Muscle of back (tissue), 11 donors: Measurements from ENCODE around the gene FMN1. TPM values are rescaled to one million over a fixed set of nuclear protein-coding genes. Genes with fewer than 3 reads are reported as not detected.

ENCODE experiments used
- DNase-seq, 3 donors: peaks; one replicate each; pipeline versions ENCODE4 v3.0.0 to v3.0.0-alpha.2; 2013
- polyA plus RNA-seq, 10 donors: library from polyadenylated mRNA; unstranded; fragments of 120-200 nt; gene quantifications; one replicate each; pipeline ENCODE4 v1.2.1, GENCODE V29; 2013; ENCODE audit not compliant: insufficient read length in 10 of 10

FMN1 gene
- polyA plus RNA-seq, 10 donors = 1.5 to 4.5 (median 2.1) TPM

- DNase-seq = no peak
These were observed 179.9 kb downstream of the FMN1 start for GRCh38 chr15:33014586-33014985.

- no peak for DNase-seq
These were observed 180.6 kb downstream of the FMN1 start for GRCh38 chr15:33013827-33014445.

- DNase-seq = no peak
These were observed 182.5 kb downstream of the FMN1 start for GRCh38 chr15:33011976-33012375.

- no peak for DNase-seq
These were observed 184.9 kb downstream of the FMN1 start for GRCh38 chr15:33009603-33010002.

- peak in 1 of 3 donors; percentile 35 for DNase-seq
These were observed 185.5 kb downstream of the FMN1 start for GRCh38 chr15:33009026-33009425.

GRCh38 chr15:33008284-33008995 is 186.1 kb downstream of the FMN1 start:
- peak; percentile 68 to 83 (median 81) for DNase-seq

- peak in 1 of 3 donors; percentile 26 for DNase-seq
These were observed 187.1 kb downstream of the FMN1 start for GRCh38 chr15:33007303-33007855.

GRCh38 chr15:33005582-33005981 is 188.9 kb downstream of the FMN1 start:
- DNase-seq = no peak

GRCh38 chr15:33001926-33002325 is 192.6 kb downstream of the FMN1 start:
- no peak for DNase-seq

GRCh38 chr15:32998979-32999672 is 195.4 kb downstream of the FMN1 start:
- peak; percentile 61 to 87 (median 85) for DNase-seq

GRCh38 chr15:32998182-32998581 is 196.3 kb downstream of the FMN1 start:
- DNase-seq = no peak

- peak in 2 of 3 donors; percentile 42 to 65 for DNase-seq
These were observed 199.6 kb downstream of the FMN1 start for GRCh38 chr15:32994810-32995424.

GRCh38 chr15:32993285-32993684 is 201.2 kb downstream of the FMN1 start:
- no peak for DNase-seq

- DNase-seq = peak in 1 of 3 donors; percentile 49
These were observed 202.8 kb downstream of the FMN1 start for GRCh38 chr15:32991619-32992111.

- no peak for DNase-seq
These were observed 204.4 kb downstream of the FMN1 start for GRCh38 chr15:32990071-32990470.

- DNase-seq = no peak
These were observed 207.4 kb downstream of the FMN1 start for GRCh38 chr15:32987067-32987466.

- DNase-seq = no peak
These were observed 208.4 kb downstream of the FMN1 start for GRCh38 chr15:32986147-32986546.

GRCh38 chr15:32983679-32984078 is 210.8 kb downstream of the FMN1 start:
- DNase-seq = no peak

- no peak for DNase-seq
These were observed 212.5 kb downstream of the FMN1 start for GRCh38 chr15:32982001-32982400.

GRCh38 chr15:32981536-32981935 is 213.0 kb downstream of the FMN1 start:
- DNase-seq = no peak

GRCh38 chr15:32979710-32980109 is 214.8 kb downstream of the FMN1 start:
- peak in 1 of 3 donors; percentile 94 for DNase-seq

- no peak for DNase-seq
These were observed 217.0 kb downstream of the FMN1 start for GRCh38 chr15:32977506-32977905.
